ENCODE data around the gene F12. TPM values are rescaled to one million over a fixed set of nuclear protein-coding genes. Genes with fewer than 3 reads are reported as not detected.
A peak's percentile ranks its signal among the peaks of the same experiment; 100 is the strongest.

F12 gene
- total and polyA plus RNA-seq, 4 experiments from 2014 or later = 2.0 to 2.4 TPM; not detected in 2

- Histone ChIP-seq H3K27me3 (ENCODE audit: insufficient read depth, low read length) (no peaks in the 10 kb centered on the region), H3K4me3 (ENCODE audit: low read length in 2 of 2) (no peak overlapping the region), H3K27ac (ENCODE audit: low read depth, low read length) (no peak overlapping the region), H3K36me3 (ENCODE audit: insufficient read depth, low read length) (no peaks in the 10 kb centered on the region), H3K4me1 (ENCODE audit: insufficient read depth, low read length) (peaks cover 53% of the 10 kb centered on the region), H3K9me3 (ENCODE audit: control insufficient read depth in 1 of 2, low read length in 2 of 2) (no peaks in the 10 kb centered on the region)
- Mint-ChIP-seq H3K9me3 (peaks cover 0 to 1% (median 0%) of the 10 kb centered on the region in 8 donors), H3K36me3 (no peaks in the 10 kb centered on the region), H3K4me1 (peaks cover 32 to 72% (median 40%) of the 10 kb centered on the region in 4 donors), H3K27ac (peak overlapping the region in 2 of 7 donors; percentile 16 to 81), H3K4me3 (peak overlapping the region in 5 of 8 donors; percentile 13 to 74 (median 35)), H3K27me3 (no peaks in the 10 kb centered on the region)
- ChIA-PET POLR2A (ENCODE audit: partially characterized antibody) (interaction anchor here (1.0 to 10.3 kb wide), 4 partner anchors 13 to 22 kb away, joined by 3 to 138 read pairs (median 6); partner anchors contain the start of gene PFN3), CTCF (ENCODE audit: partially characterized antibody) (interaction anchor here (5.2 to 11.6 kb wide), 4 partner anchors 14 to 70 kb away, joined by 27 to 295 read pairs (median 206); partner anchors contain the start of gene PFN3)
- no peak for DNase-seq
- intact Hi-C loops (cut with micrococcal nuclease) = no loop called here
Observed at GRCh38 chr5:177385720-177386119, 23.6 kb downstream of the F12 start.

- Histone ChIP-seq H3K4me3 (ENCODE audit: low read length in 2 of 2) (no peak within 1 kb of the TSS), H3K4me1 (ENCODE audit: insufficient read depth, low read length) (peaks cover 43% of the 10 kb centered on the region), H3K27ac (ENCODE audit: low read depth, low read length) (no peak within 1 kb of the TSS), H3K36me3 (ENCODE audit: insufficient read depth, low read length) (no peaks in the 10 kb centered on the region), H3K27me3 (ENCODE audit: insufficient read depth, low read length) (no peaks in the 10 kb centered on the region), H3K9me3 (ENCODE audit: control insufficient read depth in 1 of 2, low read length in 2 of 2) (no peaks in the 10 kb centered on the region)
- Mint-ChIP-seq H3K9me3 (peaks cover 0 to 1% (median 0%) of the 10 kb centered on the region in 8 donors), H3K36me3 (no peaks in the 10 kb centered on the region), H3K27ac (peak within 1 kb of the TSS in 5 of 7 donors; percentile 16 to 75 (median 43)), H3K4me3 (peak within 1 kb of the TSS in 2 of 8 donors; percentile 38 to 74), H3K27me3 (no peaks in the 10 kb centered on the region), H3K4me1 (peaks cover 23 to 67% (median 30%) of the 10 kb centered on the region in 4 donors)
- intact Hi-C loops (cut with micrococcal nuclease) = no loop called here
- ChIA-PET POLR2A (ENCODE audit: partially characterized antibody) (interaction anchor here (0.6 to 10.3 kb wide), 3 partner anchors 11 to 171 kb away, joined by 6 to 138 read pairs (median 14); partner anchors contain the start of gene PFN3), CTCF (ENCODE audit: partially characterized antibody) (interaction anchor here (1.1 to 9.6 kb wide), 6 partner anchors 12 to 118 kb away, joined by 3 to 295 read pairs (median 12); partner anchors contain the start of genes PFN3 and RGS14)
- no peak for DNase-seq
Observed at GRCh38 chr5:177384134-177384533, 25.2 kb downstream of the F12 start, which contains the start of gene SLC34A1. Gene SLC34A1, plus strand, starts transcription at chr5:177384434. Its CDS starts 1,308 bp downstream, at chr5:177385742.

GRCh38 chr5:177383181-177383580, 26.2 kb downstream of the F12 start:
- intact Hi-C loops (cut with micrococcal nuclease) = no loop called here
- ChIA-PET POLR2A (ENCODE audit: partially characterized antibody) (interaction anchor here (1.3 to 2.3 kb wide), 2 partner anchors 10 to 19 kb away, joined by 4 to 14 read pairs; no protein-coding TSS in a partner anchor), CTCF (ENCODE audit: partially characterized antibody) (interaction anchor here (0.9 to 9.6 kb wide), 10 partner anchors 8 to 118 kb away, joined by 3 to 295 read pairs (median 5); partner anchors contain the start of gene PFN3)
- no peak overlapping the region for H3K4me3 ChIP-seq (ENCODE audit: low read length in 2 of 2)
- no peaks in the 10 kb centered on the region for H3K36me3 ChIP-seq (ENCODE audit: insufficient read depth, low read length)
- no peak overlapping the region for H3K4me3 Mint-ChIP-seq
- H3K27ac ChIP-seq (ENCODE audit: low read depth, low read length) = no peak overlapping the region
- H3K27ac Mint-ChIP-seq = no peak overlapping the region
- peaks cover 14 to 61% (median 23%) of the 10 kb centered on the region in 4 donors for H3K4me1 Mint-ChIP-seq
- H3K27me3 ChIP-seq (ENCODE audit: insufficient read depth, low read length) = no peaks in the 10 kb centered on the region
- H3K4me1 ChIP-seq (ENCODE audit: insufficient read depth, low read length) = peaks cover 35% of the 10 kb centered on the region
- no peaks in the 10 kb centered on the region for H3K27me3 Mint-ChIP-seq
- H3K9me3 Mint-ChIP-seq = peaks cover 0 to 1% (median 0%) of the 10 kb centered on the region in 8 donors
- H3K9me3 ChIP-seq (ENCODE audit: control insufficient read depth in 1 of 2, low read length in 2 of 2) = no peaks in the 10 kb centered on the region
- H3K36me3 Mint-ChIP-seq = no peaks in the 10 kb centered on the region
- peak in 1 of 5 donors; percentile 6 for DNase-seq

- no peaks in the 10 kb centered on the region for H3K27me3 ChIP-seq (ENCODE audit: insufficient read depth, low read length)
- no peaks in the 10 kb centered on the region for H3K36me3 ChIP-seq (ENCODE audit: insufficient read depth, low read length)
- no peaks in the 10 kb centered on the region for H3K9me3 ChIP-seq (ENCODE audit: control insufficient read depth in 1 of 2, low read length in 2 of 2)
- peaks cover 0 to 1% (median 0%) of the 10 kb centered on the region in 8 donors for H3K9me3 Mint-ChIP-seq
- POLR2A ChIA-PET (ENCODE audit: partially characterized antibody) = interaction anchor here (1.3 to 2.3 kb wide), 2 partner anchors 10 to 20 kb away, joined by 4 to 14 read pairs; no protein-coding TSS in a partner anchor
- H3K27ac ChIP-seq (ENCODE audit: low read depth, low read length) = no peak overlapping the region
- H3K4me1 ChIP-seq (ENCODE audit: insufficient read depth, low read length) = peaks cover 28% of the 10 kb centered on the region
- CTCF ChIA-PET (ENCODE audit: partially characterized antibody) = interaction anchor here (0.9 to 9.6 kb wide), 9 partner anchors 8 to 119 kb away, joined by 3 to 295 read pairs (median 5); partner anchors contain the start of gene PFN3
- H3K27me3 Mint-ChIP-seq = no peaks in the 10 kb centered on the region
- intact Hi-C loops (cut with micrococcal nuclease) = no loop called here
- H3K4me3 ChIP-seq (ENCODE audit: low read length in 2 of 2) = no peak overlapping the region
- peak overlapping the region in 3 of 7 donors; percentile 42 to 90 (median 76) for H3K27ac Mint-ChIP-seq
- peak in 1 of 5 donors; percentile 23 for DNase-seq
- no peaks in the 10 kb centered on the region for H3K36me3 Mint-ChIP-seq
- peaks cover 11 to 58% (median 20%) of the 10 kb centered on the region in 4 donors for H3K4me1 Mint-ChIP-seq
- no peak overlapping the region for H3K4me3 Mint-ChIP-seq
Observed at GRCh38 chr5:177382423-177383029, 26.8 kb downstream of the F12 start.

GRCh38 chr5:177380805-177381126, 28.6 kb downstream of the F12 start:
- H3K27me3 ChIP-seq (ENCODE audit: insufficient read depth, low read length) = no peaks in the 10 kb centered on the region
- no peaks in the 10 kb centered on the region for H3K9me3 ChIP-seq (ENCODE audit: control insufficient read depth in 1 of 2, low read length in 2 of 2)
- no peak overlapping the region for H3K27ac ChIP-seq (ENCODE audit: low read depth, low read length)
- no peak overlapping the region for H3K4me3 Mint-ChIP-seq
- peaks cover 0 to 1% (median 0%) of the 10 kb centered on the region in 8 donors for H3K9me3 Mint-ChIP-seq
- peaks cover 11 to 51% (median 24%) of the 10 kb centered on the region in 4 donors for H3K4me1 Mint-ChIP-seq
- H3K36me3 Mint-ChIP-seq = no peaks in the 10 kb centered on the region
- intact Hi-C loops (cut with micrococcal nuclease) = no loop called here
- H3K27me3 Mint-ChIP-seq = no peaks in the 10 kb centered on the region
- DNase-seq = no peak
- no peak overlapping the region for H3K27ac Mint-ChIP-seq
- H3K4me1 ChIP-seq (ENCODE audit: insufficient read depth, low read length) = peaks cover 25% of the 10 kb centered on the region
- POLR2A ChIA-PET (ENCODE audit: partially characterized antibody) = interaction anchor here (1.5 to 2.1 kb wide), 2 partner anchors 45 to 65 kb away, joined by 4 to 5 read pairs; partner anchors contain the start of gene GRK6
- no peaks in the 10 kb centered on the region for H3K36me3 ChIP-seq (ENCODE audit: insufficient read depth, low read length)
- CTCF ChIA-PET (ENCODE audit: partially characterized antibody) = interaction anchor here (0.8 kb wide), 2 partner anchors 10 to 13 kb away, joined by 3 to 4 read pairs; no protein-coding TSS in a partner anchor
- H3K4me3 ChIP-seq (ENCODE audit: low read length in 2 of 2) = no peak overlapping the region

- DNase-seq = peak in 1 of 5 donors; percentile 42
- H3K36me3 Mint-ChIP-seq = peaks cover 0 to 5% of the 10 kb centered on the region in 2 donors
- intact Hi-C loops (cut with micrococcal nuclease) = loop anchor here (1.0 kb wide), 1 partner anchor 10 kb away; no protein-coding TSS in a partner anchor
- H3K9me3 ChIP-seq (ENCODE audit: control insufficient read depth in 1 of 2, low read length in 2 of 2) = no peaks in the 10 kb centered on the region
- ChIA-PET CTCF (ENCODE audit: partially characterized antibody) (interaction anchor here (0.8 to 3.0 kb wide), 12 partner anchors 10 to 78 kb away, joined by 3 to 30 read pairs (median 4); no protein-coding TSS in a partner anchor), POLR2A (ENCODE audit: partially characterized antibody) (interaction anchor here (0.9 to 2.5 kb wide), 13 partner anchors 8 to 77 kb away, joined by 3 to 18 read pairs (median 4); partner anchors contain the start of genes GRK6, PRR7 and RGS14)
- peak overlapping the region; percentile 2 to 87 (median 68) for H3K27ac Mint-ChIP-seq
- peaks cover 15 to 54% (median 29%) of the 10 kb centered on the region in 4 donors for H3K4me1 Mint-ChIP-seq
- H3K27ac ChIP-seq (ENCODE audit: low read depth, low read length) = no peak overlapping the region
- peak overlapping the region in 4 of 8 donors; percentile 7 to 69 (median 56) for H3K4me3 Mint-ChIP-seq
- H3K9me3 Mint-ChIP-seq = peaks cover 0 to 1% (median 0%) of the 10 kb centered on the region in 8 donors
- H3K27me3 Mint-ChIP-seq = no peaks in the 10 kb centered on the region
- H3K4me1 ChIP-seq (ENCODE audit: insufficient read depth, low read length) = peaks cover 30% of the 10 kb centered on the region
- H3K36me3 ChIP-seq (ENCODE audit: insufficient read depth, low read length) = no peaks in the 10 kb centered on the region
- no peak overlapping the region for H3K4me3 ChIP-seq (ENCODE audit: low read length in 2 of 2)
- H3K27me3 ChIP-seq (ENCODE audit: insufficient read depth, low read length) = no peaks in the 10 kb centered on the region
Observed at GRCh38 chr5:177378884-177379883, 30.2 kb downstream of the F12 start.

Measured in CD4-positive, alpha-beta memory T cell (primary cell).